HL-60 (cell line): ENCODE results near the gene SCGB3A1.

Experiments
- DNase-seq, 2 experiments: peaks; one replicate each; pipeline ENCODE4 v3.0.0-alpha.2; 2010 to 2020; ENCODE audit warnings: low read depth in 1 of 2, low spot score in 1 of 2
- H3K27ac ChIP-seq: fragments of 250-450 bp; sonication (Bioruptor Pico); replicated peaks from 2 replicates; pipeline ENCODE4 v1.5.1; 2020; ENCODE audit warnings: mild to moderate bottlenecking, moderate library complexity
- H3K27me3 ChIP-seq: fragments of 250-450 bp; sonication (Bioruptor Pico); 2 replicates; pipeline ENCODE4 v1.5.1; 2021; ENCODE audit warnings: mild to moderate bottlenecking, moderate library complexity; ENCODE audit not compliant: insufficient read depth, poor library complexity, severe bottlenecking
- H3K4me3 ChIP-seq: replicated peaks from 2 replicates; pipeline ENCODE4 v1.5.1; 2011; ENCODE audit warnings: mild to moderate bottlenecking, control low read depth, low read length; ENCODE audit not compliant: insufficient read depth
- GABPA ChIP-seq: IDR thresholded peaks from 2 replicates; pipeline ENCODE4 v1.6.1; 2012; ENCODE audit warnings: low read depth
- POLR2AphosphoS5 ChIP-seq: IDR thresholded peaks from 2 replicates; pipeline ENCODE4 v1.6.1; 2012; ENCODE audit warnings: low read depth
- SPI1 ChIP-seq: IDR thresholded peaks from 2 replicates; pipeline ENCODE4 v1.6.1; 2012; ENCODE audit warnings: low read depth, mild to moderate bottlenecking, borderline replicate concordance
- TF ChIP-seq, protein P1 (sequence below): IDR thresholded peaks from one replicate; pipeline ENCODE4 v1.5.1; 2011; ENCODE audit warnings: low read length, control low read depth, inconsistent platforms; ENCODE audit not compliant: insufficient read depth
- TF ChIP-seq, protein P2 (sequence below): IDR thresholded peaks from 2 replicates; pipeline ENCODE4 v1.6.1; 2012; ENCODE audit warnings: low read depth; ENCODE audit not compliant: insufficient replicate concordance

SCGB3A1 gene

DNA sequence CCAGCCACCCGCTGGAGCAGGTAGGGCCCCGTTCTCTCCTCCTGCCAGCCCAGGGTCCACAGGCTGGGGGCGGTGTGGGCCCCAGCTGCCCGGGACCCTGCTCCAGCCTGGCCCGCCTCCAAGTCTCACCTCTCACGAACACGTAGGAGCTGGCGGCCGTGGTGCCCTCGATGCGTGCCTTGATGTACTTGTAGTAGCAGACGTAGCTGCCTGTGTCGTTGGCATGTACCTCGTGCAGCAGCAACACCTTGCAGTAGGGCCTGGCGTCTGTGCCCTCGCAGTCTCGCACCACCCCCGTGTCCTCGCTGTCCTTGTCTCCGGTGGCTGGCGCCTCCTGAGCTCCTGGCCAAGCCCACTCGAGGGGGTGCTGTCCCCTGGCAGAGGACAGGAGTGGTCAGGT is 39.1 kb upstream of the SCGB3A1 start:
- DNase-seq, result no peak
- TF ChIP-seq POLR2AphosphoS5, result no peak
- TF ChIP-seq GABPA, result no peak
- H3K27ac ChIP-seq, result no peak overlapping the region
- H3K4me3 ChIP-seq, result no peak overlapping the region
- no peaks in the 10 kb centered on the region for H3K27me3 ChIP-seq

DNA sequence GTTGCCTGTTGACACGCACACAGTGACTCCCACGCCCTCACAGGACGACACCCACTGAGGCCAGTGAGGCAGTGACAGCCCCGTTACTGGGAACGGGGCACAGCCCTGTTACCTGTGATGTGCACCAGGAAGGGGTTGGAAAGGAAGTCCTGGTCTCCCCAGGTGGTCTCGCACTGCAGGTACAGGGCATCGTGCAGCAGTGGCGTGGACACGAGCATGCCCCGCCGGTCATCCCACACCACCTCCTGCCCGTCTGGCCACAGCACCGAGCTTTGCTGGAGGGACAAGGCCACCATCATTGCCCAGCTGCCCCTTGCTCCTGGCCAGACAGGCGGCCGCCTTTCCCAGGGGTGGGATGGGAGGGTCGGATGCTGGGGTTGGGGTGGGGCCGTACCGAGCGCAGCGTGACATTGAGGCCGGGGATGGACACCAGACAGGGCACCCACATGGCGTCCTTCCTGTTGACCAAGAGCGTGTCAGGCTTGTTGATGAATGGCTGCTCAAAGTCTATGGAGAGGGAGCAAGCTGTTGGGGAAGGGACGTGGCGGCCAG is 38.6 kb upstream of the SCGB3A1 start:
- TF ChIP-seq, protein P1, sequence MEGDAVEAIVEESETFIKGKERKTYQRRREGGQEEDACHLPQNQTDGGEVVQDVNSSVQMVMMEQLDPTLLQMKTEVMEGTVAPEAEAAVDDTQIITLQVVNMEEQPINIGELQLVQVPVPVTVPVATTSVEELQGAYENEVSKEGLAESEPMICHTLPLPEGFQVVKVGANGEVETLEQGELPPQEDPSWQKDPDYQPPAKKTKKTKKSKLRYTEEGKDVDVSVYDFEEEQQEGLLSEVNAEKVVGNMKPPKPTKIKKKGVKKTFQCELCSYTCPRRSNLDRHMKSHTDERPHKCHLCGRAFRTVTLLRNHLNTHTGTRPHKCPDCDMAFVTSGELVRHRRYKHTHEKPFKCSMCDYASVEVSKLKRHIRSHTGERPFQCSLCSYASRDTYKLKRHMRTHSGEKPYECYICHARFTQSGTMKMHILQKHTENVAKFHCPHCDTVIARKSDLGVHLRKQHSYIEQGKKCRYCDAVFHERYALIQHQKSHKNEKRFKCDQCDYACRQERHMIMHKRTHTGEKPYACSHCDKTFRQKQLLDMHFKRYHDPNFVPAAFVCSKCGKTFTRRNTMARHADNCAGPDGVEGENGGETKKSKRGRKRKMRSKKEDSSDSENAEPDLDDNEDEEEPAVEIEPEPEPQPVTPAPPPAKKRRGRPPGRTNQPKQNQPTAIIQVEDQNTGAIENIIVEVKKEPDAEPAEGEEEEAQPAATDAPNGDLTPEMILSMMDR, result no peak
- TF ChIP-seq POLR2AphosphoS5 (no peak), SPI1 (no peak), GABPA (no peak)
- TF ChIP-seq, protein P2, sequence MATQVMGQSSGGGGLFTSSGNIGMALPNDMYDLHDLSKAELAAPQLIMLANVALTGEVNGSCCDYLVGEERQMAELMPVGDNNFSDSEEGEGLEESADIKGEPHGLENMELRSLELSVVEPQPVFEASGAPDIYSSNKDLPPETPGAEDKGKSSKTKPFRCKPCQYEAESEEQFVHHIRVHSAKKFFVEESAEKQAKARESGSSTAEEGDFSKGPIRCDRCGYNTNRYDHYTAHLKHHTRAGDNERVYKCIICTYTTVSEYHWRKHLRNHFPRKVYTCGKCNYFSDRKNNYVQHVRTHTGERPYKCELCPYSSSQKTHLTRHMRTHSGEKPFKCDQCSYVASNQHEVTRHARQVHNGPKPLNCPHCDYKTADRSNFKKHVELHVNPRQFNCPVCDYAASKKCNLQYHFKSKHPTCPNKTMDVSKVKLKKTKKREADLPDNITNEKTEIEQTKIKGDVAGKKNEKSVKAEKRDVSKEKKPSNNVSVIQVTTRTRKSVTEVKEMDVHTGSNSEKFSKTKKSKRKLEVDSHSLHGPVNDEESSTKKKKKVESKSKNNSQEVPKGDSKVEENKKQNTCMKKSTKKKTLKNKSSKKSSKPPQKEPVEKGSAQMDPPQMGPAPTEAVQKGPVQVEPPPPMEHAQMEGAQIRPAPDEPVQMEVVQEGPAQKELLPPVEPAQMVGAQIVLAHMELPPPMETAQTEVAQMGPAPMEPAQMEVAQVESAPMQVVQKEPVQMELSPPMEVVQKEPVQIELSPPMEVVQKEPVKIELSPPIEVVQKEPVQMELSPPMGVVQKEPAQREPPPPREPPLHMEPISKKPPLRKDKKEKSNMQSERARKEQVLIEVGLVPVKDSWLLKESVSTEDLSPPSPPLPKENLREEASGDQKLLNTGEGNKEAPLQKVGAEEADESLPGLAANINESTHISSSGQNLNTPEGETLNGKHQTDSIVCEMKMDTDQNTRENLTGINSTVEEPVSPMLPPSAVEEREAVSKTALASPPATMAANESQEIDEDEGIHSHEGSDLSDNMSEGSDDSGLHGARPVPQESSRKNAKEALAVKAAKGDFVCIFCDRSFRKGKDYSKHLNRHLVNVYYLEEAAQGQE, result no peak
- Histone ChIP-seq H3K4me3 (no peak overlapping the region), H3K27ac (no peak overlapping the region), H3K27me3 (no peaks in the 10 kb centered on the region)
- DNase-seq, result no peak

DNA sequence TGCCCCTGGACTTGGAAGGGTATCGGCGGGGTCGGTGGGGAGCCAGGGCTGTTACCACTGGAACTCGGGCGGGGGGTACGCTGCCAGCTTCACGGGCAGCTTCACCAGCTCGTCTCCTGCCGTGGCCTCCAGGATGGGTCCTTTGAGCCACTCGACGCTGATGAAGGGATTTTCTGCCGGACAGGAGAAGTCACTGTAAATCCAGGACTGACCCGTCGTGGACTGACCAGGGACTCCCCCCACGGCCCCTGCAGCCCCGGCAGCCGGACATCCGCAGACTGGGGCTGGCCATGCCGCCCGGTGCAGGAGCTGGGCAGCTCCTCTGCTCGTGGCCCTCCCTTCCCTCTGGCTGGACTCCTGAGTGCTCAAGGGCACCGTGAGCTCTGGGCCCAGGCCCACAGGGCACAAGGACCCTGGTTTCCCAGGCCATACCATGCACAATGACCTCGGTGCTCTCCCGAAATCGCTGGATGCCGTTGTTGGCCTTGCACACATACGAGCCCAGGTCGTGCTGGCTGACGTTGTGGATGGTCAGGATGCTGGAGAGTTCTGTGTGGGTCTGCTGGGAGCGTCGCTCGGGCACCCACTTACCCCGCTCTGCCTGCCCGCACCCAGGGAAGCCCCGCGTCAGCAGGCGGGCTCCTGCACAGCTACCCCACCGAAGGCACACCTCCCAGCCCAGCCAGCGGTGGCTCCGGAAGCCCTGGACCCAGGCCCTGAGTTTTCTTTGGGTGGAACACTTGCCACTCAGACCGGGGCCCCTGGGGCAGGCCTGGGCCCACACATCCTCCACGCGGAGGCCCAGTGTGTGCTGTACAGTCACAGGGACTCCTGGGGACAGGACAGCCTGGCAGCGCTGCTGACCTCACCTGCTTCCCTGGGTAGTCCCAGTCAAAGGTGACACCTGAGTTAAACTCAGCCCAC is 37.8 kb upstream of the SCGB3A1 start:
- no peak overlapping the region for H3K27ac ChIP-seq
- H3K27me3 ChIP-seq, result no peaks in the 10 kb centered on the region
- no peak for DNase-seq
- no peak overlapping the region for H3K4me3 ChIP-seq
- TF ChIP-seq, protein P2, result no peak
- TF ChIP-seq GABPA, result no peak
- TF ChIP-seq SPI1, result no peak

DNA sequence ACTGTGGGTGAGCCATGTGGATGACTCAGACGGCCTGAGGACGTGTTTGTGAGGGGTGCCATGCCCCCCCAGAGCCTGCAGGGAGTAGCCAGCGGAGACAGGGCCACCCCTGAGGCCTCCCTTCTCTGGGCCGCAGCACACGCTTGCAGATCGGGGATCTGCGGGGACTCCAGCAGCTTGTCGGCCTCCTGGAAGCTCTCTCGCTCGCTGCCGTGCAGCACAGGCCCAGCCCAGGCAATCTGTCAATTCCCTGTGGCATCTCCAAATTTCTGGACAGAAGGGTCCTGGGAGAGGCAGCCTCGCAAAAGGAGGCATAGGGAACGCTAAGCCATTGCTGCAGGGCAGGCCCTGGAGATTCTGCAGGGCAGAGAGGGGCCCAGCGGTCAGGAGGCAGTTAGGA is 36.9 kb upstream of the SCGB3A1 start:
- Histone ChIP-seq H3K4me3 (no peak overlapping the region), H3K27ac (no peak overlapping the region), H3K27me3 (no peaks in the 10 kb centered on the region)
- TF ChIP-seq, protein P2, result no peak
- no peak for DNase-seq
